Gastrocnemius medialis (tissue), 4 donors: Measurements from ENCODE around the gene MINPP1. TPM values are rescaled to one million over a fixed set of nuclear protein-coding genes. Genes with fewer than 3 reads are reported as not detected.
"Not testable (repeated sequence)": the region's sequence is repeated elsewhere in the genome, so short reads cannot be mapped to it uniquely, and the experiment has no call there.

Experiments
- ATAC-seq, 2 donors: fragments of 150-250 bp; one replicate each; pipeline ENCODE4 v1.9.1; 2016
- DNase-seq, 2 donors: peaks; one replicate each; pipeline ENCODE4 v3.0.0-alpha.2; 2019
- H3K27ac ChIP-seq, 4 donors: fragments of 200-600 bp; sonication (generic); 1 replicate in 1 of 4; 2 replicates in 3 of 4; pipeline ENCODE4 v1.5.1; 2016 to 2018; ENCODE audit warnings: mild to moderate bottlenecking in 2 of 4, moderate library complexity in 1 of 4
- H3K27me3 ChIP-seq, 3 donors: fragments of 200-600 bp; sonication (generic) in 2 of 3; 1 replicate in 1 of 3; 2 replicates in 2 of 3; pipeline versions ENCODE4 v1.5.1 to v1.6.0; 2016 to 2019; ENCODE audit warnings: mild to moderate bottlenecking in 1 of 3, moderate library complexity in 1 of 3
- H3K36me3 ChIP-seq, 2 donors: fragments of 200-600 bp; sonication (generic) in 1 of 2; one replicate each; pipeline ENCODE4 v1.5.1; 2017 to 2018
- H3K4me1 ChIP-seq, 2 donors: fragments of 200-600 bp; sonication (generic) in 1 of 2; one replicate each; pipeline ENCODE4 v1.5.1; 2016 to 2017; ENCODE audit warnings: mild to moderate bottlenecking in 2 of 2
- H3K4me3 ChIP-seq, 4 donors: fragments of 200-600 bp; sonication (generic) in 3 of 4; 1 replicate in 1 of 4; 2 replicates in 3 of 4; pipeline ENCODE4 v1.5.1; 2016 to 2019; ENCODE audit warnings: mild to moderate bottlenecking in 2 of 4
- H3K9me3 ChIP-seq, 3 donors: fragments of 200-600 bp; sonication (generic) in 2 of 3; 1 replicate in 1 of 3; 2 replicates in 2 of 3; pipeline ENCODE4 v1.5.1; 2016 to 2019
- CTCF ChIP-seq, 5 experiments: fragments of 450-650 bp in 3 of 5; fragments of 200-600 bp in 2 of 5; sonication (generic) in 2 of 5; IDR thresholded peaks in 4 of 5; conservative IDR thresholded peaks in 1 of 5; 1 replicate in 4 of 5; 2 replicates in 1 of 5; pipeline ENCODE4 v1.5.1; 2016 to 2019; ENCODE audit warnings: antibody characterized with exemption in 5 of 5, mild to moderate bottlenecking in 3 of 5, moderate library complexity in 3 of 5
- POLR2A ChIP-seq, 2 donors: fragments of 450-650 bp; IDR thresholded peaks; one replicate each; pipeline ENCODE4 v1.6.1; 2017; ENCODE audit warnings: antibody characterized with exemption in 2 of 2, mild to moderate bottlenecking in 2 of 2, moderate library complexity in 2 of 2
- in situ Hi-C, 4 donors: fragments of 200-750 bp; cut with MboI; loops; one replicate each; pipeline versions ENCODE4 v1.15.0 to v1.8.0; 2017; ENCODE audit warnings: low sequenced_read_pairs in 4 of 4
- intact Hi-C: fragments of 100-400 bp; cut with DNase I; formaldehyde crosslinking; loops from one replicate; pipeline ENCODE4 v1.15.1; 2023; ENCODE audit warnings: low total_unique reads
- total RNA-seq, 4 donors: library from RNA; depleted of rRNA; stranded (reverse); fragments of >200 nt; gene quantifications; one replicate each; pipeline versions ENCODE4 v1.1.0 to v1.2.3, GENCODE V29; 2016

MINPP1 gene
- total RNA-seq, result 1 to 10 TPM; 6.9 to 7.1 (median 7.0) TPM

- peaks cover 0 to 11% of the 10 kb centered on the region in 2 donors for H3K36me3 ChIP-seq
- H3K4me1 ChIP-seq, result peaks cover 22 to 24% of the 10 kb centered on the region in 2 donors
- intact Hi-C loops, result no loop called here
- no peaks in the 10 kb centered on the region for H3K27me3 ChIP-seq
- ATAC-seq (peak; percentile 89 to 93), DNase-seq (peak; percentile 55 to 67)
- H3K9me3 ChIP-seq, result no peaks in the 10 kb centered on the region
- peak within 1 kb of the TSS; percentile 87 to 98 (median 96) for H3K4me3 ChIP-seq
- in situ Hi-C loops, result no loop called here
- H3K27ac ChIP-seq, result peak within 1 kb of the TSS; percentile 70 to 78 (median 76)
- peak; percentile 33 to 37 for TF ChIP-seq POLR2A (IDR thresholded peaks at IDR 0.05)
- TF ChIP-seq CTCF (IDR thresholded peaks at IDR 0.05 in 4 of 5, conservative IDR thresholded peaks at IDR 0.05 in 1 of 5), result no peak
Measured at GRCh38 chr10:87504640-87505365, at the start of gene MINPP1. TSS of gene MINPP1 (plus strand) at chr10:87504893. CDS start at chr10:87504916, 23 bp downstream.

GRCh38 chr10:87456586-87457220, 48.0 kb upstream of the MINPP1 start:
- intact Hi-C loops, ATAC-seq, H3K27ac ChIP-seq, H3K27me3 ChIP-seq, H3K9me3 ChIP-seq, DNase-seq, H3K36me3 ChIP-seq, in situ Hi-C loops, H3K4me1 ChIP-seq, H3K4me3 ChIP-seq: not testable (repeated sequence)

GRCh38 chr10:87461751-87462150, 42.9 kb upstream of the MINPP1 start:
- H3K27ac ChIP-seq, H3K4me1 ChIP-seq, H3K4me3 ChIP-seq, H3K9me3 ChIP-seq, intact Hi-C loops, ATAC-seq, in situ Hi-C loops, H3K27me3 ChIP-seq, DNase-seq, H3K36me3 ChIP-seq: not testable (repeated sequence)

GRCh38 chr10:87466849-87467248, 37.8 kb upstream of the MINPP1 start:
- H3K4me3 ChIP-seq, DNase-seq, in situ Hi-C loops, ATAC-seq, H3K27me3 ChIP-seq, H3K27ac ChIP-seq, H3K36me3 ChIP-seq, H3K9me3 ChIP-seq, intact Hi-C loops, H3K4me1 ChIP-seq: not testable (repeated sequence)

- in situ Hi-C loops, DNase-seq, H3K27me3 ChIP-seq, H3K27ac ChIP-seq, H3K4me3 ChIP-seq, H3K4me1 ChIP-seq, ATAC-seq, intact Hi-C loops, H3K36me3 ChIP-seq, H3K9me3 ChIP-seq: not testable (repeated sequence)
Measured at GRCh38 chr10:87488733-87489132, 16.0 kb upstream of the MINPP1 start.

- intact Hi-C loops, H3K9me3 ChIP-seq, DNase-seq, H3K27ac ChIP-seq, ATAC-seq, in situ Hi-C loops, H3K36me3 ChIP-seq, H3K27me3 ChIP-seq, H3K4me1 ChIP-seq, H3K4me3 ChIP-seq: not testable (repeated sequence)
Measured at GRCh38 chr10:87490285-87490684, 14.4 kb upstream of the MINPP1 start.

- ATAC-seq, intact Hi-C loops, H3K36me3 ChIP-seq, in situ Hi-C loops, H3K27ac ChIP-seq, DNase-seq, H3K4me1 ChIP-seq, H3K4me3 ChIP-seq, H3K9me3 ChIP-seq, H3K27me3 ChIP-seq: not testable (repeated sequence)
Measured at GRCh38 chr10:87492450-87492849, 12.2 kb upstream of the MINPP1 start.

- intact Hi-C loops, DNase-seq, ATAC-seq, H3K9me3 ChIP-seq, in situ Hi-C loops, H3K36me3 ChIP-seq, H3K27ac ChIP-seq, H3K4me1 ChIP-seq, H3K4me3 ChIP-seq, H3K27me3 ChIP-seq: not testable (repeated sequence)
Measured at GRCh38 chr10:87495446-87495845, 9.2 kb upstream of the MINPP1 start.

GRCh38 chr10:87497386-87497785, 7.3 kb upstream of the MINPP1 start:
- in situ Hi-C loops, result not testable (repeated sequence)

GRCh38 chr10:87498106-87498789, 6.4 kb upstream of the MINPP1 start:
- H3K4me3 ChIP-seq, H3K27me3 ChIP-seq, DNase-seq, H3K4me1 ChIP-seq, H3K27ac ChIP-seq, H3K36me3 ChIP-seq, H3K9me3 ChIP-seq, intact Hi-C loops, in situ Hi-C loops, ATAC-seq: not testable (repeated sequence)

More at GRCh38 chr10:87497386-87497785, 7.3 kb upstream of the MINPP1 start:
- H3K9me3 ChIP-seq, ATAC-seq, H3K36me3 ChIP-seq, H3K4me3 ChIP-seq, H3K27me3 ChIP-seq, H3K4me1 ChIP-seq, DNase-seq, H3K27ac ChIP-seq, intact Hi-C loops: not testable (repeated sequence)
